HepG2 (cell line): ENCODE data around the gene ABCF1. TPM values are rescaled to one million over a fixed set of nuclear protein-coding genes. Genes with fewer than 3 reads are reported as not detected.

Experiments used
- ATRX ChIP-seq: sonication (generic); formaldehyde crosslinking; IDR thresholded peaks from 2 replicates; pipeline ENCODE4 v1.4.0; 2020; ENCODE audit warnings: missing genetic modification reagents, borderline replicate concordance
- DMAP1 ChIP-seq: IDR thresholded peaks from 2 replicates; pipeline ENCODE4 v1.6.1; 2016
- HOXA7 ChIP-seq: sonication (generic); formaldehyde crosslinking; IDR thresholded peaks from 2 replicates; pipeline ENCODE4 v1.8.1; 2022; ENCODE audit warnings: mild to moderate bottlenecking, missing genetic modification reagents, moderate library complexity
- JUND ChIP-seq: sonication (generic); formaldehyde crosslinking; IDR thresholded peaks from 2 replicates; pipeline ENCODE4 v1.8.0; 2022; ENCODE audit warnings: mild to moderate bottlenecking, missing genetic modification reagents
- KDM6A ChIP-seq: IDR thresholded peaks from 2 replicates; pipeline ENCODE4 v1.6.1; 2016; ENCODE audit warnings: low read depth
- MYNN ChIP-seq: sonication (generic); formaldehyde crosslinking; IDR thresholded peaks from 2 replicates; pipeline ENCODE4 v1.4.0; 2020; ENCODE audit warnings: mild to moderate bottlenecking, low read depth, missing genetic modification reagents
- NAIF1 ChIP-seq: sonication (generic); formaldehyde crosslinking; IDR thresholded peaks from 2 replicates; pipeline ENCODE4 v1.5.0; 2020; ENCODE audit warnings: mild to moderate bottlenecking, missing genetic modification reagents, borderline replicate concordance
- NCOR1 ChIP-seq: fragments of 200-600 bp; sonication (generic); IDR thresholded peaks from 2 replicates; pipeline ENCODE4 v1.7.0; 2017; ENCODE audit warnings: antibody characterized with exemption, low read length, borderline replicate concordance
- PHB2 ChIP-seq: fragments of 450-650 bp; IDR thresholded peaks from 2 replicates; pipeline ENCODE4 v1.6.1; 2018; ENCODE audit not compliant: partially characterized antibody
- SMAD1 ChIP-seq: sonication (generic); formaldehyde crosslinking; IDR thresholded peaks from 2 replicates; pipeline ENCODE4 v1.4.0; 2020; ENCODE audit warnings: missing genetic modification reagents, low read depth, mild to moderate bottlenecking, borderline replicate concordance
- SRF ChIP-seq: IDR thresholded peaks from 2 replicates; pipeline ENCODE4 v1.6.1; 2011; ENCODE audit warnings: mild to moderate bottlenecking, low read depth, low read length, moderate library complexity
- TBP ChIP-seq: sonication (generic); formaldehyde crosslinking; IDR thresholded peaks from 2 replicates; pipeline ENCODE4 v1.5.0; 2020; ENCODE audit warnings: missing genetic modification reagents
- TP53 ChIP-seq: sonication (generic); formaldehyde crosslinking; conservative IDR thresholded peaks from 2 replicates; pipeline ENCODE4 v1.4.0; 2020; ENCODE audit warnings: missing genetic modification reagents
- YY1 ChIP-seq: IDR thresholded peaks from 2 replicates; pipeline ENCODE4 v1.6.1; 2011; ENCODE audit warnings: low read length, low read depth, moderate library complexity, mild to moderate bottlenecking; ENCODE audit not compliant: insufficient read depth, insufficient replicate concordance
- ZFP36 ChIP-seq: fragments of 150-350 bp; IDR thresholded peaks from 2 replicates; pipeline ENCODE4 v1.6.1; 2018; ENCODE audit warnings: borderline replicate concordance, low read length, low read depth; ENCODE audit not compliant: partially characterized antibody
- ZMAT3 ChIP-seq: sonication (generic); formaldehyde crosslinking; conservative IDR thresholded peaks from 2 replicates; pipeline ENCODE4 v1.7.0; 2021; ENCODE audit warnings: missing genetic modification reagents
- ZNF317 ChIP-seq: sonication (generic); formaldehyde crosslinking; IDR thresholded peaks from 2 replicates; pipeline ENCODE4 v1.5.0; 2020; ENCODE audit warnings: mild to moderate bottlenecking, missing genetic modification reagents
- ZNF468 ChIP-seq: sonication (generic); formaldehyde crosslinking; IDR thresholded peaks from 2 replicates; pipeline ENCODE4 v1.8.0; 2022; ENCODE audit warnings: mild to moderate bottlenecking, moderate library complexity, missing genetic modification reagents
- ZNF605 ChIP-seq: sonication (generic); formaldehyde crosslinking; IDR thresholded peaks from 2 replicates; pipeline ENCODE4 v1.8.0; 2022; ENCODE audit warnings: mild to moderate bottlenecking, missing genetic modification reagents
- polyA plus RNA-seq, 8 experiments: library from polyadenylated mRNA; depleted of rRNA in 3 of 8; stranded (reverse) in 7 of 8; unstranded in 1 of 8; fragments of >200 nt; fragmentation: Illumina TruSeq in 4 of 8; extraction: Trizol in 4 of 8; gene quantifications; 2 replicates each; pipeline versions ENCODE4 v1.2.1 to v1.2.3, GENCODE V29; 2011 to 2016; ENCODE audit warnings: low read depth in 4 of 8, missing spikeins in 1 of 8, mixed read lengths in 1 of 8; ENCODE audit not compliant: insufficient read depth in 1 of 8
- total RNA-seq, 5 experiments: library from RNA; depleted of rRNA; stranded (reverse); fragments of >200 nt; fragmentation: Illumina TruSeq; extraction: Trizol; gene quantifications; 2 replicates each; pipeline ENCODE4 v1.2.3, GENCODE V29; 2016; ENCODE audit warnings: low read depth in 1 of 5
- TF ChIP-seq, protein P1 (sequence below): sonication (generic); formaldehyde crosslinking; IDR thresholded peaks from 2 replicates; pipeline ENCODE4 v1.4.0; 2020; ENCODE audit warnings: missing genetic modification reagents
- TF ChIP-seq, protein P2 (sequence below): sonication (generic); formaldehyde crosslinking; conservative IDR thresholded peaks from 2 replicates; pipeline ENCODE4 v1.4.0; 2020; ENCODE audit warnings: missing genetic modification reagents
- TF ChIP-seq, protein P3 (sequence below): sonication (generic); formaldehyde crosslinking; IDR thresholded peaks from 2 replicates; pipeline ENCODE4 v1.8.0; 2022; ENCODE audit warnings: mild to moderate bottlenecking, missing genetic modification reagents, moderate library complexity
- TF ChIP-seq, protein P4 (sequence below): sonication (generic); formaldehyde crosslinking; IDR thresholded peaks from 2 replicates; pipeline ENCODE4 v1.5.1; 2020; ENCODE audit warnings: mild to moderate bottlenecking, missing genetic modification reagents, borderline replicate concordance
- TF ChIP-seq, protein P5 (sequence below): sonication (generic); formaldehyde crosslinking; IDR thresholded peaks from 2 replicates; pipeline ENCODE4 v1.5.1; 2020; ENCODE audit warnings: mild to moderate bottlenecking, missing genetic modification reagents, moderate library complexity

The ABCF1 gene
- total and polyA plus RNA-seq, 2 of the 13 experiments (the other 11 are each of a cell fraction or from before 2014, with no cell fraction given) = 25.4 to 98.9 TPM

DNA sequence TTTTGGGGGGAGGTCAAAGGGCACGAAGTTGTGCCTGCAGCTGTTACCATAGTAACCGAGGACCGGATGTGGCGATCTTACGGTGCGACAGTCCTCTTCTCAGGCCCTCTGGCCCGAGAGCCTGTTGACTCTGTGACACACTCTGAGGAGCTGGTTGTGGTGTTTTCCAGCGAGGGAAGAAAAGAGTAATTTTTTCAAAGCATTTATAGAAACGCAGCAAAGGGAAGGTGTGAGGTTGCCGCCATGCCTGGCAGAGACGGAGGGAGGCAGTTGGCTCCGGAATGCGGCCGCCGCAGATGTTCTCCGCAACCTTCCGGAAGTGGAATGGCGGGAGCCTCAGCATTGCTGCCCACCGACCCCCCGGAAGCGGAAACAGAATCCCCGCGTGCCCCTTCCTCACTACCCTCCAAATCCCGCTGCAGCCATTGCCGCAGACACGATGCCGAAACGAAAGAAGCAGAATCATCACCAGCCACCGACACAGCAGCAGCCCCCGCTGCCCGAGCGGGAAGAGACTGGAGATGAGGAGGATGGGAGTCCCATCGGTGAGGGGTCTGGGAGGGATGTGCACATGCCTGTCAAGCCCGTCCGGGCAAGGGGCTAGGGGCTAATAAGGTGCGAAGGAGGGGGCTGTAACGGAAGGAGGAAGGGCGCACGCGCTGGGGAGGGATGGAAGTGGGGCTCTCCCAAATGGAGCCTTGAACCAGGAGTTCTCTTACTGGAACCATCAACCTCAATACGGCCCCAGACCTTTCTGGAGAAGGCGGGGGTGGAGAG lies 14.1 kb upstream of the ABCF1 start, which contains the start of gene PRR3 (continued):
- TF ChIP-seq ZNF605 (CRISPR knock-in tag) (peak; percentile 96), DMAP1 (CRISPR knock-in tag) (peak; percentile 99), SRF (peak; percentile 41; the same call in 1 of the 2 replicates), MYNN (CRISPR knock-in tag) (no peak; the same call in none of the 2 replicates), ATRX (CRISPR knock-in tag) (no peak; the same call in 1 of the 2 replicates), JUND (CRISPR knock-in tag) (peak; percentile 90), HOXA7 (CRISPR knock-in tag) (no peak), TP53 (0 out of 2 replicates have a peak, but pooled peaks have one; percentile 78), ZNF317 (CRISPR knock-in tag) (peak; percentile 82; the same call in 1 of the 2 replicates), ZNF468 (no peak), SMAD1 (CRISPR knock-in tag) (no peak), ZFP36 (no peak), NCOR1 (peak; percentile 42; the same call in 1 of the 2 replicates), YY1 (peak; percentile 94), NAIF1 (CRISPR knock-in tag) (peak; percentile 94), ZMAT3 (peak; percentile 83), KDM6A (CRISPR knock-in tag) (no peak), TBP (CRISPR knock-in tag) (0 out of 2 replicates have a peak, but pooled peaks have one; percentile 27), PHB2 (no peak)
- TF ChIP-seq, protein P1, sequence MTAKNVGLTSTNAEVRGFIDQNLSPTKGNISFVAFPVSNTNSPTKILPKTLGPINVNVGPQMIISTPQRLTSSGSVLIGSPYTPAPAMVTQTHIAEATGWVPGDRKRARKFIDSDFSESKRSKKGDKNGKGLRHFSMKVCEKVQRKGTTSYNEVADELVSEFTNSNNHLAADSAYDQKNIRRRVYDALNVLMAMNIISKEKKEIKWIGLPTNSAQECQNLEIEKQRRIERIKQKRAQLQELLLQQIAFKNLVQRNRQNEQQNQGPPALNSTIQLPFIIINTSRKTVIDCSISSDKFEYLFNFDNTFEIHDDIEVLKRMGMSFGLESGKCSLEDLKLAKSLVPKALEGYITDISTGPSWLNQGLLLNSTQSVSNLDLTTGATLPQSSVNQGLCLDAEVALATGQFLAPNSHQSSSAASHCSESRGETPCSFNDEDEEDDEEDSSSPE = peak; percentile 95
- TF ChIP-seq, protein P2, sequence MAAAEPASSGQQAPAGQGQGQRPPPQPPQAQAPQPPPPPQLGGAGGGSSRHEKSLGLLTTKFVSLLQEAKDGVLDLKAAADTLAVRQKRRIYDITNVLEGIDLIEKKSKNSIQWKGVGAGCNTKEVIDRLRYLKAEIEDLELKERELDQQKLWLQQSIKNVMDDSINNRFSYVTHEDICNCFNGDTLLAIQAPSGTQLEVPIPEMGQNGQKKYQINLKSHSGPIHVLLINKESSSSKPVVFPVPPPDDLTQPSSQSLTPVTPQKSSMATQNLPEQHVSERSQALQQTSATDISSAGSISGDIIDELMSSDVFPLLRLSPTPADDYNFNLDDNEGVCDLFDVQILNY (CRISPR knock-in tag) = no peak
- TF ChIP-seq, protein P3, sequence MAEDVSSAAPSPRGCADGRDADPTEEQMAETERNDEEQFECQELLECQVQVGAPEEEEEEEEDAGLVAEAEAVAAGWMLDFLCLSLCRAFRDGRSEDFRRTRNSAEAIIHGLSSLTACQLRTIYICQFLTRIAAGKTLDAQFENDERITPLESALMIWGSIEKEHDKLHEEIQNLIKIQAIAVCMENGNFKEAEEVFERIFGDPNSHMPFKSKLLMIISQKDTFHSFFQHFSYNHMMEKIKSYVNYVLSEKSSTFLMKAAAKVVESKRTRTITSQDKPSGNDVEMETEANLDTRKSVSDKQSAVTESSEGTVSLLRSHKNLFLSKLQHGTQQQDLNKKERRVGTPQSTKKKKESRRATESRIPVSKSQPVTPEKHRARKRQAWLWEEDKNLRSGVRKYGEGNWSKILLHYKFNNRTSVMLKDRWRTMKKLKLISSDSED = no peak
- TF ChIP-seq, protein P4, sequence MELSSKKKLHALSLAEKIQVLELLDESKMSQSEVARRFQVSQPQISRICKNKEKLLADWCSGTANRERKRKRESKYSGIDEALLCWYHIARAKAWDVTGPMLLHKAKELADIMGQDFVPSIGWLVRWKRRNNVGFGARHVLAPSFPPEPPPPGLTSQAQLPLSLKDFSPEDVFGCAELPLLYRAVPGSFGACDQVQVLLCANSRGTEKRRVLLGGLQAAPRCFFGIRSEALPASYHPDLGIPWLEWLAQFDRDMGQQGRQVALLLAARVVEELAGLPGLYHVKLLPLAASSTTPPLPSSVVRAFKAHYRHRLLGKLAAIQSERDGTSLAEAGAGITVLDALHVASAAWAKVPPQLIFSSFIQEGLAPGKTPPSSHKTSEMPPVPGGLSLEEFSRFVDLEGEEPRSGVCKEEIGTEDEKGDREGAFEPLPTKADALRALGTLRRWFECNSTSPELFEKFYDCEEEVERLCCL (CRISPR knock-in tag) = peak; percentile 87; the same call in 1 of the 2 replicates
- TF ChIP-seq, protein P5, sequence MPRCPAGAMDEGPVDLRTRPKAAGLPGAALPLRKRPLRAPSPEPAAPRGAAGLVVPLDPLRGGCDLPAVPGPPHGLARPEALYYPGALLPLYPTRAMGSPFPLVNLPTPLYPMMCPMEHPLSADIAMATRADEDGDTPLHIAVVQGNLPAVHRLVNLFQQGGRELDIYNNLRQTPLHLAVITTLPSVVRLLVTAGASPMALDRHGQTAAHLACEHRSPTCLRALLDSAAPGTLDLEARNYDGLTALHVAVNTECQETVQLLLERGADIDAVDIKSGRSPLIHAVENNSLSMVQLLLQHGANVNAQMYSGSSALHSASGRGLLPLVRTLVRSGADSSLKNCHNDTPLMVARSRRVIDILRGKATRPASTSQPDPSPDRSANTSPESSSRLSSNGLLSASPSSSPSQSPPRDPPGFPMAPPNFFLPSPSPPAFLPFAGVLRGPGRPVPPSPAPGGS (CRISPR knock-in tag) = peak; percentile 83
